Measurements from ENCODE around the gene ICE2.
"Not testable (repeated sequence)": the region's sequence is repeated elsewhere in the genome, so short reads cannot be mapped to it uniquely, and the experiment has no call there.

DNA sequence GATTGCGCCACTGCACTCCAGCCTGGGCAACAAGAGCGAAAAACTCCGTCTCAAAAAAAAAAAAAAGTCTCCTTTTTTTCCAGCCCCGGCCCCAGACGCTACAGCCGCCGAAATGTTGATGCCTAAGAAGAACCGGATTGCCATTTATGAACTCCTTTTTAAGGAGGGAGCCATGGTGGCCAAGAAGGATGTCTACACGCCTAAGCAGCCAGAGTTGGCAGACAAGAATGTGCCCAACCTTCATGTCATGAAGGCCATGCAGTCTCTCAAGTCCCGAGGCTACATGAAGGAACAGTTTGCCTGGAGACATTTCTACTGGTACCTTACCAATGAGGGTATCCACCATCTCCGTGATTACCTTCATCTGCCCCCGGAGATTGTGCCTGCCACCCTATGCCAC is 74.6 kb downstream of the ICE2 start:
- TF ChIP-seq, protein P1, sequence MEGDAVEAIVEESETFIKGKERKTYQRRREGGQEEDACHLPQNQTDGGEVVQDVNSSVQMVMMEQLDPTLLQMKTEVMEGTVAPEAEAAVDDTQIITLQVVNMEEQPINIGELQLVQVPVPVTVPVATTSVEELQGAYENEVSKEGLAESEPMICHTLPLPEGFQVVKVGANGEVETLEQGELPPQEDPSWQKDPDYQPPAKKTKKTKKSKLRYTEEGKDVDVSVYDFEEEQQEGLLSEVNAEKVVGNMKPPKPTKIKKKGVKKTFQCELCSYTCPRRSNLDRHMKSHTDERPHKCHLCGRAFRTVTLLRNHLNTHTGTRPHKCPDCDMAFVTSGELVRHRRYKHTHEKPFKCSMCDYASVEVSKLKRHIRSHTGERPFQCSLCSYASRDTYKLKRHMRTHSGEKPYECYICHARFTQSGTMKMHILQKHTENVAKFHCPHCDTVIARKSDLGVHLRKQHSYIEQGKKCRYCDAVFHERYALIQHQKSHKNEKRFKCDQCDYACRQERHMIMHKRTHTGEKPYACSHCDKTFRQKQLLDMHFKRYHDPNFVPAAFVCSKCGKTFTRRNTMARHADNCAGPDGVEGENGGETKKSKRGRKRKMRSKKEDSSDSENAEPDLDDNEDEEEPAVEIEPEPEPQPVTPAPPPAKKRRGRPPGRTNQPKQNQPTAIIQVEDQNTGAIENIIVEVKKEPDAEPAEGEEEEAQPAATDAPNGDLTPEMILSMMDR (IDR thresholded peaks at IDR 0.05): not testable (repeated sequence)
- not testable (repeated sequence) for TF ChIP-seq POLR2AphosphoS5, POLR2A (IDR thresholded peaks at IDR 0.05)

Data from stomach (tissue), 4 donors.